ENCODE results near the gene SUN5.

- TF ChIP-seq CTCF (IDR thresholded peaks at IDR 0.05) (no peak), POLR2A (IDR thresholded peaks at IDR 0.05) (no peak)
These were observed 10.7 kb downstream of the SUN5 start for GRCh38 chr20:32993496-32994050.
